SK-N-SH treated with all-trans-retinoic acid at 6 μM for 48 hours (cell line): ENCODE measurements around the gene MTHFD1.

Experiments
- ATAC-seq: fragments of 200-7000 bp; cut with Tn5 transposase; 3 replicates; pipeline ENCODE4 v1.9.1; 2020; ENCODE audit warnings: mild to moderate bottlenecking, moderate library complexity
- ARNTL ChIP-seq: fragments of 450-650 bp; formaldehyde crosslinking; IDR thresholded peaks from 2 replicates; pipeline ENCODE4 v1.5.0; 2020; ENCODE audit warnings: low read depth, mild to moderate bottlenecking, moderate library complexity, borderline replicate concordance
- CREB5 ChIP-seq: fragments of 250-450 bp; sonication (Bioruptor Pico); IDR thresholded peaks from 2 replicates; pipeline ENCODE4 v1.5.1; 2020; ENCODE audit warnings: low read depth, mild to moderate bottlenecking, moderate library complexity
- CSDC2 ChIP-seq: fragments of 250-450 bp; sonication (Bioruptor Pico); IDR thresholded peaks from 2 replicates; pipeline ENCODE4 v1.5.0; 2020; ENCODE audit warnings: mild to moderate bottlenecking, moderate library complexity
- CSRNP3 ChIP-seq: fragments of 250-450 bp; sonication (Bioruptor Pico); IDR thresholded peaks from 2 replicates; pipeline ENCODE4 v1.5.1; 2021; ENCODE audit warnings: mild to moderate bottlenecking, moderate library complexity
- ESRRG ChIP-seq: fragments of 250-450 bp; sonication (Bioruptor Pico); IDR thresholded peaks from 2 replicates; pipeline ENCODE4 v1.6.1; 2021; ENCODE audit warnings: mild to moderate bottlenecking
- GLIS3 ChIP-seq: fragments of 250-450 bp; sonication (Bioruptor Pico); IDR thresholded peaks from 2 replicates; pipeline ENCODE4 v1.5.0; 2020; ENCODE audit warnings: mild to moderate bottlenecking, moderate library complexity
- ISL1 ChIP-seq: fragments of 250-450 bp; sonication (Bioruptor Pico); IDR thresholded peaks from 2 replicates; pipeline ENCODE4 v2.1.2; 2022; ENCODE audit warnings: mild to moderate bottlenecking, moderate library complexity
- OSR1 ChIP-seq: fragments of 250-450 bp; sonication (Bioruptor Pico); IDR thresholded peaks from 2 replicates; pipeline ENCODE4 v1.8.0; 2022; ENCODE audit warnings: moderate library complexity, mild to moderate bottlenecking, inconsistent platforms
- PATZ1 ChIP-seq: fragments of 250-450 bp; sonication (Bioruptor Pico); IDR thresholded peaks from 2 replicates; pipeline ENCODE4 v1.8.0; 2020; ENCODE audit warnings: mild to moderate bottlenecking, moderate library complexity, borderline replicate concordance
- POU6F1 ChIP-seq: fragments of 250-450 bp; sonication (Bioruptor Pico); IDR thresholded peaks from 2 replicates; pipeline ENCODE4 v1.8.0; 2021; ENCODE audit warnings: low read depth, mild to moderate bottlenecking, moderate library complexity, borderline replicate concordance
- PPARA ChIP-seq: fragments of 250-450 bp; sonication (Bioruptor Pico); IDR thresholded peaks from 2 replicates; pipeline ENCODE4 v1.5.0; 2020; ENCODE audit warnings: mild to moderate bottlenecking, borderline replicate concordance
- RARB ChIP-seq: fragments of 250-450 bp; sonication (Bioruptor Pico); IDR thresholded peaks from 2 replicates; pipeline ENCODE4 v1.8.0; 2021; ENCODE audit warnings: mild to moderate bottlenecking, moderate library complexity
- SNAI2 ChIP-seq: fragments of 250-450 bp; sonication (Bioruptor Pico); IDR thresholded peaks from 2 replicates; pipeline ENCODE4 v1.5.0; 2020; ENCODE audit warnings: mild to moderate bottlenecking, moderate library complexity
- TOX ChIP-seq: fragments of 250-450 bp; sonication (Bioruptor Pico); IDR thresholded peaks from 2 replicates; pipeline ENCODE4 v1.8.0; 2021; ENCODE audit warnings: mild to moderate bottlenecking, moderate library complexity, borderline replicate concordance
- TSHZ2 ChIP-seq: fragments of 250-450 bp; sonication (Bioruptor Pico); IDR thresholded peaks from 2 replicates; pipeline ENCODE4 v1.5.0; 2020; ENCODE audit warnings: mild to moderate bottlenecking, moderate library complexity
- ZC3H10 ChIP-seq: fragments of 250-450 bp; sonication (Bioruptor Pico); IDR thresholded peaks from 2 replicates; pipeline ENCODE4 v1.5.1; 2021; ENCODE audit warnings: mild to moderate bottlenecking, moderate library complexity
- ZFP3 ChIP-seq: fragments of 250-450 bp; sonication (Bioruptor Pico); IDR thresholded peaks from 2 replicates; pipeline ENCODE4 v1.5.0; 2020; ENCODE audit warnings: mild to moderate bottlenecking, moderate library complexity
- ZFP30 ChIP-seq: fragments of 450-650 bp; formaldehyde crosslinking; IDR thresholded peaks from 2 replicates; pipeline ENCODE4 v1.5.0; 2022; ENCODE audit warnings: mild to moderate bottlenecking, moderate library complexity
- ZNF565 ChIP-seq: fragments of 450-650 bp; formaldehyde crosslinking; conservative IDR thresholded peaks from 2 replicates; pipeline ENCODE4 v1.5.0; 2020; ENCODE audit warnings: low read depth, mild to moderate bottlenecking, moderate library complexity
- ZNF70 ChIP-seq: fragments of 450-650 bp; formaldehyde crosslinking; IDR thresholded peaks from 2 replicates; pipeline ENCODE4 v1.5.0; 2020; ENCODE audit warnings: mild to moderate bottlenecking, moderate library complexity
- ZNF8 ChIP-seq: fragments of 450-650 bp; formaldehyde crosslinking; IDR thresholded peaks from 2 replicates; pipeline ENCODE4 v1.5.0; 2020; ENCODE audit warnings: mild to moderate bottlenecking, moderate library complexity

Gene MTHFD1

GRCh38 chr14:64347748-64348147, 40.4 kb upstream of the MTHFD1 start:
- ATAC-seq, result no peak

GRCh38 chr14:64349741-64350490, 38.2 kb upstream of the MTHFD1 start:
- no peak for ATAC-seq
- no peak for TF ChIP-seq ESRRG (CRISPR knock-in tag)
- TF ChIP-seq TSHZ2 (CRISPR knock-in tag), result no peak
- no peak for TF ChIP-seq TOX (CRISPR knock-in tag)
- no peak for TF ChIP-seq ZC3H10 (CRISPR knock-in tag)
- TF ChIP-seq GLIS3 (CRISPR knock-in tag), result no peak
- no peak for TF ChIP-seq CSDC2
- no peak for TF ChIP-seq PPARA (CRISPR knock-in tag)
- TF ChIP-seq POU6F1 (CRISPR knock-in tag), result no peak
- TF ChIP-seq ARNTL (CRISPR knock-in tag), result no peak
- no peak for TF ChIP-seq ZFP3 (CRISPR knock-in tag)
- TF ChIP-seq OSR1 (CRISPR knock-in tag), result no peak

More at GRCh38 chr14:64347748-64348147, 40.4 kb upstream of the MTHFD1 start:
- TF ChIP-seq ARNTL (CRISPR knock-in tag) (no peak), ZC3H10 (CRISPR knock-in tag) (no peak), PATZ1 (no peak), CREB5 (CRISPR knock-in tag) (no peak), SNAI2 (no peak), ZFP3 (CRISPR knock-in tag) (no peak), ZNF8 (CRISPR knock-in tag) (no peak), GLIS3 (CRISPR knock-in tag) (no peak), ISL1 (CRISPR knock-in tag) (no peak), PPARA (CRISPR knock-in tag) (no peak), CSDC2 (no peak), ZNF565 (no peak), ZNF70 (CRISPR knock-in tag) (no peak), RARB (CRISPR knock-in tag) (no peak), CSRNP3 (no peak), ZFP30 (CRISPR knock-in tag) (no peak), TSHZ2 (CRISPR knock-in tag) (no peak), TOX (CRISPR knock-in tag) (no peak)
